Lower lobe of right lung (tissue), 2 donors: Measurements from ENCODE around the gene SLX4IP. TPM values are rescaled to one million over a fixed set of nuclear protein-coding genes. Genes with fewer than 3 reads are reported as not detected.

Experiments
- ATAC-seq, 2 donors: fragments of 200-7000 bp; cut with Tn5 transposase; one replicate each; pipeline ENCODE4 v1.9.1; 2020 to 2022; ENCODE audit warnings: mild to moderate bottlenecking in 2 of 2, moderate library complexity in 2 of 2
- DNase-seq: peaks from one replicate; pipeline ENCODE4 v3.0.0-alpha.2; 2020
- H3K27ac ChIP-seq: fragments of 200-600 bp; one replicate; pipeline ENCODE4 v1.8.0; 2022
- H3K27me3 ChIP-seq: fragments of 200-600 bp; one replicate; pipeline ENCODE4 v1.8.0; 2022; ENCODE audit warnings: low read depth
- H3K36me3 ChIP-seq: fragments of 200-600 bp; one replicate; pipeline ENCODE4 v1.8.0; 2022; ENCODE audit warnings: mild to moderate bottlenecking
- H3K4me1 ChIP-seq: fragments of 200-600 bp; one replicate; pipeline ENCODE4 v1.8.0; 2022
- H3K4me3 ChIP-seq: fragments of 200-600 bp; one replicate; pipeline ENCODE4 v1.8.0; 2022; ENCODE audit warnings: mild to moderate bottlenecking
- H3K9me3 ChIP-seq: fragments of 200-600 bp; one replicate; pipeline ENCODE4 v1.8.0; 2022
- intact Hi-C: fragments of 100-400 bp; cut with DNase I; formaldehyde crosslinking; loops from one replicate; pipeline ENCODE4 v1.11.0; 2022
- total RNA-seq: library from RNA; stranded (reverse); fragmentation: NEBNext Ultra II Directional; extraction: Animal tissue kit (Norgen Biotek cat#: 25700); gene quantifications from one replicate; pipeline ENCODE4 v1.2.1, GENCODE V29; 2021
- TF ChIP-seq, protein P1 (sequence below): fragments of 200-600 bp; IDR thresholded peaks from one replicate; pipeline ENCODE4 v1.8.0; 2022; ENCODE audit warnings: antibody characterized with exemption, mild to moderate bottlenecking
- donor health status: DM: no; HTN: yes; CAD: no; lungs with severe emphysema.

The SLX4IP gene
- total RNA-seq, 1 donor from 2014 or later = 5.8 TPM

DNA sequence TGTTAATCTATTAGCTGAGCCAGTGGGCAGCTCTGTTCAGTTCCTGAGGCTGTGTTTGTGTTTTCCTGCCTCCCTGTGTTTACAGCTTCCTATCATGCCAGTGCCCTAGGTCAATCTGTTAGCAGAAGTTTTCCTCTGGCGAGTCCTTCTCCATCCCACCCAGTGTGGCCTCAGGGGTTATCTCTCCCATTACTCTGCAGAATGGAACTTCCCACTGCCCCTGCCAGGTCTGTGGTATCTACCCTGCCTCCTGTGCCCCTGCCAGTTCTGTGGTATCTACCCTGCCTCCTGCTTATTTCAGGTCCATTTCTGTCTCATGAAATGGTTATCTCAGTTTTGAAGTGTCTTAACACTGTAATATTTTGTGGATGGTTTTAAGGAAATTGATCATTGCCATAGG is 63.1 kb downstream of the SLX4IP start:
- TF ChIP-seq, protein P1, sequence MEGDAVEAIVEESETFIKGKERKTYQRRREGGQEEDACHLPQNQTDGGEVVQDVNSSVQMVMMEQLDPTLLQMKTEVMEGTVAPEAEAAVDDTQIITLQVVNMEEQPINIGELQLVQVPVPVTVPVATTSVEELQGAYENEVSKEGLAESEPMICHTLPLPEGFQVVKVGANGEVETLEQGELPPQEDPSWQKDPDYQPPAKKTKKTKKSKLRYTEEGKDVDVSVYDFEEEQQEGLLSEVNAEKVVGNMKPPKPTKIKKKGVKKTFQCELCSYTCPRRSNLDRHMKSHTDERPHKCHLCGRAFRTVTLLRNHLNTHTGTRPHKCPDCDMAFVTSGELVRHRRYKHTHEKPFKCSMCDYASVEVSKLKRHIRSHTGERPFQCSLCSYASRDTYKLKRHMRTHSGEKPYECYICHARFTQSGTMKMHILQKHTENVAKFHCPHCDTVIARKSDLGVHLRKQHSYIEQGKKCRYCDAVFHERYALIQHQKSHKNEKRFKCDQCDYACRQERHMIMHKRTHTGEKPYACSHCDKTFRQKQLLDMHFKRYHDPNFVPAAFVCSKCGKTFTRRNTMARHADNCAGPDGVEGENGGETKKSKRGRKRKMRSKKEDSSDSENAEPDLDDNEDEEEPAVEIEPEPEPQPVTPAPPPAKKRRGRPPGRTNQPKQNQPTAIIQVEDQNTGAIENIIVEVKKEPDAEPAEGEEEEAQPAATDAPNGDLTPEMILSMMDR = no peak
- DNase-seq (no peak), ATAC-seq (no peak)
- Histone ChIP-seq H3K36me3 (no peaks in the 10 kb centered on the region), H3K27me3 (no peaks in the 10 kb centered on the region), H3K4me3 (no peak overlapping the region), H3K27ac (no peak overlapping the region), H3K4me1 (peaks cover 15% of the 10 kb centered on the region), H3K9me3 (no peaks in the 10 kb centered on the region)
- intact Hi-C loops = no loop called here

DNA sequence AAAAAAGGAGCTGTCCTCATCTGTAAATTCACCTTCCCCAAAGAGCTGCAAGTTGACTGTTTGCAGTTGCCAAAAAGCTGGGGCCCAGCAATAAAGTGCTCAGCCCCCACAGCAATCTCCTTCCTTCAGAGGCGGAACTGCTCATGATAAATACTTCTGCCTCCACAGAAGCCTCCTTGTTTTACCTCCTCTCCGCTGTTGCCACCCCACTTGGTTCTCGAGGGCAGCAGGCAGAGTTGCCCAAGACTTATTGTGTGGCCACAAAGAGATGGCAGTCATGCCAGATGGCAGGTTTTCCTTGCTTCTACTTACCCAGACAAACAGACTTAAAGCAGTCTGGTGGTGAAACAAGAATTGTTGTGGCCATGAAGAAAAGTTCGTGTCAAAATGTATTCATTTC is 66.3 kb downstream of the SLX4IP start:
- Histone ChIP-seq H3K9me3 (no peaks in the 10 kb centered on the region), H3K27me3 (no peaks in the 10 kb centered on the region), H3K4me3 (no peak overlapping the region), H3K27ac (peak overlapping the region; percentile 13), H3K36me3 (no peaks in the 10 kb centered on the region), H3K4me1 (peaks cover 41% of the 10 kb centered on the region)
- intact Hi-C loops = no loop called here
- TF ChIP-seq, protein P1 = no peak
- peak; percentile 65 for DNase-seq
- peak; percentile 55 to 69 for ATAC-seq

DNA sequence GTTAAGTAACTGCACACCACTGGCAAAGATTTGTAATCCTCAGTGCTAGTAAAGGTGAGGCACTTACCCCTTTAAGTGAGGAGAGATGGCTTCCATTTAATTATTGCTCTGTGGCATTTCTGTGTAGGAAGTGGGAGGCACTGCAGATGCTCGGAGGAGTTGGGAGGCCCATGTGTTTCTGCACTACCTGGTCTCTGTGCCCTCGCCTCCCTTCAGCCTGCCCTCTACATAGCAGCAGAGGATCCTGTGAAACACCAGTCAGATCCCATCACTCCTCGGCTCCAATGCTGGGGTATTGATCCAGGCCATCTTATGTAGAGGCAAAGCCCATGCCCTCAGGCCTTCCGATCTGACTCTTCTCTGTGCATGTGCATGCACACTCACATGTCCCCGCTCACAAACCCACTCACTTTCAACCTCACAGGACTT is 67.0 kb downstream of the SLX4IP start:
- Histone ChIP-seq H3K4me1 (peaks cover 47% of the 10 kb centered on the region), H3K4me3 (no peak overlapping the region), H3K27me3 (no peaks in the 10 kb centered on the region), H3K27ac (no peak overlapping the region), H3K9me3 (no peaks in the 10 kb centered on the region), H3K36me3 (no peaks in the 10 kb centered on the region)
- TF ChIP-seq, protein P1 = no peak
- DNase-seq = no peak
- intact Hi-C loops = no loop called here
- ATAC-seq = peak in 1 of 2 donors; percentile 17

DNA sequence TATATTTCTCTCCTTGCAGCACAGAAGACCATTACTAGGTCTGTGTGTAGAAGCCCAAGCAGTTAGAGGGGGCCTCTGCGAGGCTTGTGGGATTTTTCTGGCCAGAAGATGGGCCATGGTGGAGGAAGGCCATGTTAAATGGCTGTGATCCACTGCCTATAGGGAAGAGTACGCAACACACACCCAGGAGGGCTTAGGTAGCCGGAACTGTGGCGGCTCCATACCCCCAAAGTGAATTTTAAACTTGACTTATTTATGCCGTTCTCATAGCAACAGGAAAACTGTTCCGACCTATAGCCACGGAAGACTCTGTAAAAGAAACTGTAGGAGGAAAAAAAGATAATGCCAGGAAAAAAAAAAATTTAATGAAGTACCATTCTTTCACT is 69.5 kb downstream of the SLX4IP start:
- no peak for ATAC-seq
- peaks cover 63% of the 10 kb centered on the region for H3K4me1 ChIP-seq
- H3K4me3 ChIP-seq = no peak overlapping the region
- H3K27ac ChIP-seq = peak overlapping the region; percentile 66
- H3K9me3 ChIP-seq = no peaks in the 10 kb centered on the region
- no peaks in the 10 kb centered on the region for H3K27me3 ChIP-seq
- TF ChIP-seq, protein P1 = no peak
- no peaks in the 10 kb centered on the region for H3K36me3 ChIP-seq
- intact Hi-C loops = no loop called here
- DNase-seq = no peak

DNA sequence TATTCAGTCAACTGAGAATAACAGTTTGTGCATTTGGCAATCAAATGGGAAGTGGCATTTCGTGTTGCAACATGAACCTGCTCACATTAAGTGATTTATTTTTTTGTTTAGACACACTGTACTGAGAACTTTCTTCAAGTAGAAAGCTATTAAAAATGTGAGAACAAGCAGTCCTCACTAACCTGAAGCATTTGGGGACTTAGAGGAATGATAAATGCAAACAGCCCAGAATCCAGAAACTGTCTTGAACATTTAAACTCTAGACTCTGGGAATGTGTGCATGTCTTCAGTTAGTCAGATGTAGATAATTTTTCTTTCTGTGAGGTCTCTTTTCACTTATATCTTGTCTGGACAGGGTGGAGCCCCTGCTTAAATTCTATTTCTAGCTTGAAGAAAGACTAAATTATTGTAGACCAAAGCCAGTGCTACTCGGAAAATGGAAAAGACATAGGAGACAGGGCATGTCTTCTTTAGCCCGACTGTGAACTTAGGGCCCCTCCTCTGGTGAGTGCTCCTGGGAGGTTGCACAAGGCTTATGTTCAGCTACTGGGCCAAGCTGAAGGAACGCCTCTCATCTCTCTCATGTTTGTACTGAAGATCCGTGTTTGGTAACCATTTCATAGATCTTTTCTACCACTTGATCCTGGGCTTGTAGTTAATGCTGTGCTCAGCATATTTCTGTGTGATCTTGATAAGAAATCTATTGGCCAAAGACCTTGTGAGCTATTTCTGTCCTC is 70.1 kb downstream of the SLX4IP start:
- no peaks in the 10 kb centered on the region for H3K9me3 ChIP-seq
- intact Hi-C loops = no loop called here
- DNase-seq (no peak), ATAC-seq (peak; percentile 64 to 73)
- no peak overlapping the region for H3K4me3 ChIP-seq
- peak overlapping the region; percentile 69 for H3K27ac ChIP-seq
- H3K27me3 ChIP-seq = no peaks in the 10 kb centered on the region
- peaks cover 63% of the 10 kb centered on the region for H3K4me1 ChIP-seq
- TF ChIP-seq, protein P1 = no peak
- no peaks in the 10 kb centered on the region for H3K36me3 ChIP-seq
